BJ (cell line): ENCODE results near the gene RAP2C. TPM values are rescaled to one million over a fixed set of nuclear protein-coding genes. Genes with fewer than 3 reads are reported as not detected.

Experiments used
- CTCF ChIA-PET: fragments of 350-600 bp; formaldehyde crosslinking; extraction: SDS; loops from one replicate; lab custom pipeline; 2021; ENCODE audit warnings: antibody characterized with exemption, inconsistent platforms; lab: Yijun Ruan, JAX
- POLR2A ChIA-PET: fragments of 300-600 bp; sonication (Branson Sonifier 250); formaldehyde crosslinking; extraction: SDS; loops from one replicate; lab custom pipeline; 2021; ENCODE audit warnings: antibody characterized with exemption; lab: Charles Lee
- DNase-seq: peaks from one replicate; pipeline ENCODE4 v3.0.0-alpha.2; 2011; ENCODE audit warnings: low read depth
- H3K27me3 ChIP-seq: 2 replicates; pipeline ENCODE4 v1.6.0; 2011; ENCODE audit warnings: low read length; ENCODE audit not compliant: control insufficient read depth, insufficient read depth
- H3K36me3 ChIP-seq: 2 replicates; pipeline ENCODE4 v1.5.1; 2011; ENCODE audit warnings: low read length; ENCODE audit not compliant: control insufficient read depth, insufficient read depth
- H3K4me3 ChIP-seq: 2 replicates; pipeline ENCODE4 v1.5.1; 2011; ENCODE audit warnings: low read depth, mild to moderate bottlenecking, control low read depth, low read length
- CTCF ChIP-seq: IDR thresholded peaks from 2 replicates; pipeline ENCODE4 v1.5.1; 2011; ENCODE audit warnings: low read depth, mild to moderate bottlenecking, control low read depth, inconsistent platforms, low read length, moderate library complexity; ENCODE audit not compliant: insufficient read depth
- polyA plus RNA-seq: library from polyadenylated mRNA; depleted of rRNA; stranded (reverse); fragments of >200 nt; gene quantifications from 2 replicates; pipeline ENCODE4 v1.2.3, GENCODE V29; 2011

Gene RAP2C
- polyA plus RNA-seq, 1 experiment: 9.0 TPM

- no peak for DNase-seq
- Histone ChIP-seq H3K4me3 (no peak overlapping the region), H3K27me3 (no peaks in the 10 kb centered on the region), H3K36me3 (no peaks in the 10 kb centered on the region)
- ChIA-PET POLR2A (no interaction called here), CTCF (interaction anchor here (0.6 kb wide), 1 partner anchor 382 kb away, joined by 3 read pairs; no protein-coding TSS in a partner anchor)
- no peak for TF ChIP-seq CTCF
Observed at GRCh38 chrX:132173647-132174046, 45.6 kb downstream of the RAP2C start.

- ChIA-PET POLR2A (no interaction called here), CTCF (no interaction called here)
- TF ChIP-seq CTCF: no peak
- Histone ChIP-seq H3K36me3 (no peaks in the 10 kb centered on the region), H3K27me3 (no peaks in the 10 kb centered on the region), H3K4me3 (no peak overlapping the region)
- DNase-seq: no peak
Observed at GRCh38 chrX:132171881-132172280, 47.4 kb downstream of the RAP2C start.

GRCh38 chrX:132171478-132171877 is 47.8 kb downstream of the RAP2C start:
- H3K4me3 ChIP-seq: no peak overlapping the region
- ChIA-PET POLR2A (no interaction called here), CTCF (no interaction called here)
- no peak for DNase-seq
- H3K36me3 ChIP-seq: no peaks in the 10 kb centered on the region
- no peaks in the 10 kb centered on the region for H3K27me3 ChIP-seq
- TF ChIP-seq CTCF: no peak

GRCh38 chrX:132169554-132169953 is 49.7 kb downstream of the RAP2C start:
- no peak overlapping the region for H3K4me3 ChIP-seq
- H3K27me3 ChIP-seq: no peaks in the 10 kb centered on the region
- ChIA-PET POLR2A (no interaction called here), CTCF (no interaction called here)
- H3K36me3 ChIP-seq: no peaks in the 10 kb centered on the region
- TF ChIP-seq CTCF: no peak
- no peak for DNase-seq

GRCh38 chrX:132165651-132166050 is 53.6 kb downstream of the RAP2C start:
- POLR2A ChIA-PET: no interaction called here
- no peak for DNase-seq
- H3K36me3 ChIP-seq: no peaks in the 10 kb centered on the region
- CTCF ChIA-PET: no interaction called here
- H3K4me3 ChIP-seq: no peak overlapping the region
- H3K27me3 ChIP-seq: no peaks in the 10 kb centered on the region
- no peak for TF ChIP-seq CTCF
